Stimulated activated CD8-positive, alpha-beta memory T cell treated with anti-CD3 and anti-CD28 coated beads, Interleukin-15, amount 100 ng/mL, for 48 hours (primary cell): ENCODE data around the gene MTARC1.

Experiments used
- DNase-seq, 2 donors: peaks; one replicate each; pipeline ENCODE4 v3.0.0-alpha.2; 2020; ENCODE audit warnings: low read depth in 2 of 2

The MTARC1 gene

DNA sequence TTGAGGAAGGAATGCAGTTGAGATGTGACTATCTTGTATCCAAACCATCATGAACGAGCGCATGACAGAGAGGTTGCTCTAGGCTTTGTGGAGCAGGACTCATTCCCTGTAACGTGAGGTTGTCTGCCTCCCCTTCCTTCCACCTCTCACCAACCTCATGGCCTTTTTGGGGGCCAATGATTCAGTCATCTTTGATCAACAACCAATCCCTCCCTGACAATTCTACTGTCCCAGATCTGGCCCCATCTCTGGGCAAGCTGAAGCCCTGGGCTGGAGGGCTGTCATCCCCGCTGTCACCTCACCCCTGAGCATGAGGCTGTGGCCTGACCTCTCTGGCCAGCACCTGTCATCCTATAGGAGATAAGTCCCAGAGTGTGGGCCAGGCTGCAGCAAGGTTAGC lies 19.7 kb downstream of the MTARC1 start:
- no peak for DNase-seq

DNA sequence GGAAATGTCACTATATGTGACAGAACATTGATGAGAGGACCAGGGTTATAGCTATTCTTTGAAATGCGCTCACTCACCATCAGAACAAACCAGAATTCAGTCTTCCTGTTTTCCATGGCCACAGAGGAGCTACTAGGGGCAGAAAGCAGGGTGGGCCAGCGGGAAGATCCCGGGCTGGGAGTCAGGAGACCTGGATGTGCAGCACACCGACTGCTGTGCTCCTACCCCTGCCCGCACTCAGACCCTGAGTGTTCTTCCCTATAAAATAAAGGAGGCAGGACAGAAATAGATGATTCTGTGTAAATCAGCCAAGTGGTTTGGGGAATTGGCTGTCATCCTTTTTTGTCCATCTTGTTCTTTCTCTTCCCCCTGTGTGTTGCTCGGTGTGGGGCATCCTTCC lies 21.0 kb downstream of the MTARC1 start:
- DNase-seq, result no peak

DNA sequence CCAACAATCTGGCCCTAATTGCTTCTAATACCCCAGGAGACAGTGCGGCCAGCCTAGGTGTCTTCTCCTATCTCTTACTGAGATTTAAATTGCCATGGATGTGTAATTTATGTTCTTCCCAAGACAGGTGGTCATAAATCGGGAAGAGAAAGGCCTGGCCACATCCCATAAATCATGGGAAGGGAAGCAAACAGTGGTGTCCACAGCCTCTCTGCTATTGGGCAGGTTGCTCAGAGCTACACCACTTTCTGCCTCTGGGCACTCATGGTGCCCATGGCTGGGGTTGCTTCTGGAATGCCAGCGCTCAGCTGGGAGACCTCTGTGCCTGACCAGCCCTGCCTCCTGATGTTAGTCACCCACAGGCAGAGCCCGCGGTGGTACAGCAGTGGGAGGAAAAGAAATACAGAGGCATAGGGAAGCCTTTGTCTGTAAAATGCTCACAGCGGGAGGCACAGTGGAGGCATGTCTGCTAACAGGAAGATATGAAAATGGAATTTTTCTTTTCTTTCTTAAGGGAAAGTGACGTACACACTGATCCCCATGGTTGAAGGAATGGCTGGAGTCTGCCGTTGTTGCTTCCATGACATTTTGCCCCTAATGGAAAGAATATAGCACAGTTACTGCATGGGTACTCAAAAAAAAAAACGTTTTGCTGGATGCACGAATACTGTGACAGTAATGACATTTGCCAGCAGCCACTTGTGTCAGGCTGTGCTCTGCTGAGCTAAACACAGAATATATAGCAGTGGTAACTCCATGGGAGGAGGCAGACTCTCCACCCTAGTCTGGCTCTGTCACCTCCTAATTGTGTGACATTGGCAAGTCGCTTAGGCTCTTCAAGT lies 21.9 kb downstream of the MTARC1 start:
- DNase-seq, result no peak

DNA sequence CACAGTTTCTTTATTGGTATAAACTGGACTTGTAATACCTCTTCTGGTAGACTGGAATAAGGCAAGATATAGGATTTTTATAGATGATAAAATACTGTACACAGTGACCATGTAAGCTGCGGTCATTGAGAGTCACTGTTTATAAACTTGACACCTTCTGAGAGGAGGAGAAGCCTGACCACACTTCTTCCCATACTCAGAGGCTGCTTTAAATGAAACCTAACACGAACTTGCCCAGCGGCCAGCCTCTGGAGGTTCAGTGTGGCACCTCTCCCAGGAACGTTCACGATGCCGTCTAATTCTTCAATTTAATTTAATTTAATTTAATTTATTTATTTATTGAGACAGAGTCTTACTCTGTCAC lies 22.5 kb downstream of the MTARC1 start:
- no peak for DNase-seq

DNA sequence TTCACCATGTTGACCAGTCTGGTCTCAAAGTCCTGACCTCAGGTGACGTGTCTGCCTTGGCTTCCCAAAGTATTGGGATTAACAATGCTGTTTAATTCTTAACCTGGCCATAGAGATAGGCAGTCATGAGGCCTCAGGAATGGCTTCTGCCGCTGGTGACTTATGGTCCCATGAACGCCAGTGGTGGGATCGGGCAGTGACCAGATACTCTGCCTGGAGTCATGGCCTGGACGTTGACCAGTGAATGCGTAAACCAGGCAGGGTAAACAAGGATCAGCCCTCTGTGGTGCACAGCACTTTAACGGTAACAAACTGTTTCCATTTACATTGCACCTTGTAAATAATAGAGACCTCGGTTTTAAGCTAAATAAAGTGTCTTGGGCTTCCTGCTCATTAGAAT lies 23.0 kb downstream of the MTARC1 start:
- DNase-seq, result no peak

DNA sequence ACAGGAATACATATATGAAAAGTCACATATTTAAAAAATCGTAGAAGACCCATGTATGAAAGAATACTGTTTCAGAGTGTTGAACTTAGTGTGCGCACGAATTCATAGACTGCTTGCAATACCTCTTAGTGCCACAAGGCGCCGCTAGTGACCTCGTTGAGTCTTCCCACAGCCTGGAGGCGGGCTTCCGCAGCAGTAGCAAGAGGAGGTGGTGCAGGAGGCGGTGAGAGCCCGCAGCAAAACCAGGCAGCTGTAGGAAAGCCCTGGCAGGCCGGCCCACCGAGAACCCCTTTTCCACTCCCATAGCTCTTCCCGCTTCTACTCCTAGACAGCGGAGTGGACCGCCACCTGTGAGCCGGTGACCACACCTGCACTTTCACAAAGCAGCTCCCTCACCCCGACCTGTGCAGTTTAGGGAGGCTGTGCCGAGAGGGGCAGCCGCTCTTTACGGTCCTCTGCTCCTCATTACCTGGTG lies 23.5 kb downstream of the MTARC1 start:
- peak; percentile 33 to 40 for DNase-seq

DNA sequence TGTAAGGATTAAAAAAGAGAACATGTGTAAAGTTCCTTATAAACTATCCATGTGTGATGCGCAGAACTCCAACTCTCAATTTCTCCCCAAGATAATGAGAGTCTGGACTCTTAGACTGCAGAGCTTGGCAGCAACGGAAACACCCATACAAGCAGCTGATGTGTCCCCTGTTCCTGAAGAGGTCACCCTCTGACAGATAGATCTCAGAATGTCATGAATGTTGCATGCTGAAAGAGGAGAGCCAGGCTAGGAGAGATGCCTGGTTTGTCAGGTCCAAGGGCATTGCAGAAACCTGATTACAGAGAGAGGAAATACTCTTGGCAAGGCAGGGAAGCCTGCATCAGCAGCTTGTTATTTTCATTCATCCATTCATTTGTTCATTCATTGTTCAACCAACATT lies 24.2 kb downstream of the MTARC1 start:
- DNase-seq, result no peak

DNA sequence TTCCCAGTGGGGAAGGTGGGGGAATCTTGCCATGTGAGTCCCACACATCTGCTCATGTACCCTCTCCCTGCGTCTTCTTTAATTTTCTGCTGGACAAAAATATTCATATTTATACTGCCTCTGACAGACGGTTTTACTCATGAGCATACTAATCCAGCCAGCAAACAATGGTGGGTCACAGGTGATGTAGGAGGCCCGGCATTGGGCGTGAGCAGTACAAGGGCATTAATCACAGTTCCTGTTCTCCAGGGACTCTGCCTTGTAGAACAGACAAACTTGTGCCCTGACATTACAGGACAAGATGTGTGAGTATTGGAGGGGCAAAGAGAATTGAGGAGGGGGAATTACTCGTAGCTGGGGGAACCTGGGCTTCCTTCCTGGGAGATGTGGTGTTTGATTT lies 25.0 kb downstream of the MTARC1 start:
- no peak for DNase-seq

DNA sequence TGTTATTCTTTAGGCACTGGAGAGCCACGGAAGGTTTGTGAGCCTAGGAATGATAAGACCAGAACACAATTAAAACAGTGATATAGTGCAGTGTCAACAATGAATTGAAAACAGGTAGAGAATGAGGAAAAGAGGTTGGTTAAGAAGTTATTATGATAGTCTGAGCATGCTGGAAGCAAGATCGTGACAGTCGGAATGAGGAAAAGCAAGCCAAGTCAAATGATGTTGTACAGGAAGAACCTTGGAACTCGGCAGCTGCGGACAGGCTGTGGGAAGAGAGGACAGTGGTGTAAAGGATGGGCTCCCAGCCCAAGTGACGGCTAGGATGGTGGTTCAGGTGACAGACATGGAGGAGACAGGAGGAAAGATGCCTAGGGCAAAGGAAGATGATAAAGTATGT lies 25.6 kb downstream of the MTARC1 start:
- no peak for DNase-seq

DNA sequence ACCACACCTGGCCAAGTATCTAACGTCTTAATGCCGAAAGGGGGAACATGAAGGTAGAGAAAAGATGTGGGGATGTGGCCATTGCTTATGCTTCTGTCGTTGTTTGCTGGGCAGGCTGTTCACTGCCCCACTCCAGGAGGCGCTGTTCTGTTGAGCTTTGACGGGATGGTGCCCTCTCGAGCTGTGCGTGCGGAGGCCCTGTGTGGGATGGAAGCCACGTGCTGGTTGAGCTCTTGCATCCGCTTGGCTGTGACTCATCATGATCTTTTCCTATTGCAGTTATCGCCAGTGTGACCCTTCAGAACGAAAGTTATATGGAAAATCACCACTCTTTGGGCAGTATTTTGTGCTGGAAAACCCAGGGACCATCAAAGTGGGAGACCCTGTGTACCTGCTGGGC lies 26.3 kb downstream of the MTARC1 start:
- no peak for DNase-seq

DNA sequence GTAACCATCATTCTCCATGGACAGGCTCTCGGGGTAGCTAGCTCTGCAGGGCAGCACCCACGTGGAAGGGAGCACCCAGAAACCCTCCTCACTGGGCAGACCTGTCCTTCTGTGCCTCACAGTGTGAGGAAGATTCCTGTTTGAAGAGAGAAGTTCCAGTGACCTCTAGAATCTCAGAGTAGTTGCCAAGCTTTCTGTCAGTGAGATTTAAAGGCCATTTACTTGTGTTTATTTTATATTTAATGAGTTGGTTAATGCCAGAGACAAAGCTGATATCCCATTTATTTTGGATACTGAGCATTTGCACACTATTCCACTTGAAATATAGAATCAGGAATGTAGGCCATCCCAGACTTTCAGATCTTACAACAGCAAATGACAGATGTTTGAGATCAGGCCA lies 28.7 kb downstream of the MTARC1 start:
- DNase-seq, result no peak

DNA sequence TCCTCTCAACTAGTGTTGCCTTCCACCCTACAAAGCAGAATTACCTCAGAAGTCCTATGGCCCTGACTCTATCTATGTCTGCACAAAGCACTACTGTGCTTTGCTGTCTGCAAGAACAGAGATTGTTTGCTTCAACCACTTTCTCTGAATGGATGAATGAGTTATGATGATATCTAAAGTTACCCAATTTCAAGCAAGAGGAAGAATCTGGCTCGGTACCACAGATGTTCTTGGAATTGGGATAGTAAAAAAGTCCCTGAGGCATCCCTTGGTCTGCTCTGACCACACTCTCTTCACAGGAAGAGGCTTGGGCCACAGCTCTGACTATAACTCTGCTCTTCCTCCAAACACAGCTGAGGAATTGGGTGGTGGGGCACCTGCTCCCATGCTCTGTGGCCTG lies 31.2 kb downstream of the MTARC1 start:
- DNase-seq, result no peak

DNA sequence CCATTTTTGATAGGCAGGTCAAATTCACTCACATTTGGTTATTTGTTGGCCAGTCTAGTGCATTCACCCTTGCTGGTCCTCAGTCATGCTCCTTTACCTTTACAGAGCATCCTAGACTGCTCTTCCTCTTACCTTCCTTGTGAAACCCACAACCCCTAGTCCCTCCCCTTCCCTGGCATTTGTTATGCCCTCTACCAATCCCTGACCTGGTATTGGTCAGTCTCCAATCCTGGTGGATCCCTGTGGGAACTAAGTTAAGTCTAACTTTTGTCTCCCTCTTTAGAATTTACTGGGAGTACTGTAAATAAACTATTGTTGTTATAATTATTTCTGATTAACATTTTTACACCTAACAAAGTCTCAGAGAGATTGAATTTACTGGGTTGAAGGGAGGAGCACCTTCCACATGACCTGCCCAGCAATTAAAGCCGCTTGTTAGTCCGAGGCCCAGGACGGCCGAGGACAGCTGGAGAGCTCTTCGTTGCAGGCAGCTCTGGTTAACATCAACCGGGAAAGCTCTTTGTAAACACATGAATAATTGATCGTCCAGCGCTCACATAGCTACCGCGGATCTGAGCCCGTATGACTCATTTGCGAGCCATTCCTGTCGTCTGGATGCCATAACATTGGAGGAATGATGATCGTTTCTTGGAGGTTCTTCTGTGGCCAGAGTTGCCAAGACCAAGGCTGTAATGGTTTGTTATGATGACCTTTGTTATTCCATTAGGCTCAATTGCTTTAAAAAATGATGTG lies 31.9 kb downstream of the MTARC1 start:
- DNase-seq, result no peak

DNA sequence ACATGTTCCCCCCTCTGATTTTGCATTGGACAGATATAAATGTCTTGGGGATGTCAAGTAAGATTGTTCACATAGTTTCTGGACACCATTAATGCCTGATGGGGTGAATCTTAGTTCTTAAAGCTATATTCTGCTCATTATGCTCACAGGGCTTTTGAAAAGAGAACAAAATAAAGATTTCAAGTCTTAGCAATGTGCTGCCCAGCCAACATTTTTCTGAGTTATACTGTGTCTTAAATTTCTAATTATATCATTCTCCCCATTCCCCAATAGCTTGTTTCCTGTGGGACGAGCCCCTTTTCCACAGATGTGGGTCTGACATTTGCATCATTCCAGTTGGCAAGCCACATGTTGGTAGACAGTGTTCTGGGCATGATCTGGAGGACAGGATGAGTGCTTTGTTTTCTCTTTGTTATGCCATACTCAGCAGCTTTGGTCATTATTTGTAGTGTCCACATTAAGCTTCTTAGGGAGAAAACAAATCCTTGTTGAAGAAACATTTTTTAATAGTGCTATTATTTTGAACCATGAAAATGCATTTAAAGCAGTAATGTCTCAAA lies 32.8 kb downstream of the MTARC1 start:
- DNase-seq, result no peak

DNA sequence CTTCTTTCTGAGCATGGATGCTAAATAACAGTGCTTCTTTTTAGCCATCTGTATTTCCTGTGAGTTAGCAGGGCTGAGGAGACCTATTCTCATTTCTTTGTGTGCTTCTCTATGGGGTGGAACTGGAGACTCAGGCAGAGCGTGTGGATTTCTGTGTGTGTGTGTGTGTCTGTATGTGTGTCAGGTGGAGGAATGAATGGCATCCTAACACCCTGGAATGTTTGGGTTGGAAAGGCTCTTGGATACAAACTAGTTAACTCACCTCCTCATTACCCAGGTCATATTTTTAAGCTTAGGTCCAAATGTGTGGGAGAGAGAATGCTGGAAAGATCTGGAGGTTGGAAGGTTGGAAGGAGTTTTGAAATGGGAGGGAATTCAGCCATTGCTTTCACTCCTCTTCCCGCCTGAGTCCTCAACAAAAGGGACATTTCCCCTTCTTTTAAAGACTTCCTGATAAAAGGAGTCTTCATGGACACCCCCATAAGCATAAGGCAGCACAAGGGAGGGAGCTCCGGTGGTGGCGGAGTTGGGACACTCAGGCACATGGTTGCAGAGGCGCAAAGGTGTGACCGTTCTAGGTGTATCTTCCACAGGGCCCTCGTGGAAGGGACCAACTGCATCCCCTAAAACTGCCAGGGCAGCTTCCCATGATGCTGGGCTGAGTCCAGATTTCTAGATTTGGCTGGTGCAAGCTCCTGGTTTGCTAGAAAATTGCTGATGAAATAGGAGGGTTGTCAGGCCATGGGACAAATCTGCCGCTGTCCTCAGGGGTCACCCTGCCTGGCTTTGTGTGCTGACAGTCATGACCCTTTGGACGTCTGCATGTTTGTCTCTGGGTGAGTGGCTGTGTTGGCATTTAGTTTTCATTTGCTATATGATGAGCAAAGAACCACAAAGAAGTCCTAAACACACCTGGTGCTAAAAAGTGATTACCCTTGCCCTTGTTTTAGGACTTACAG lies 37.6 kb downstream of the MTARC1 start:
- DNase-seq, result no peak

DNA sequence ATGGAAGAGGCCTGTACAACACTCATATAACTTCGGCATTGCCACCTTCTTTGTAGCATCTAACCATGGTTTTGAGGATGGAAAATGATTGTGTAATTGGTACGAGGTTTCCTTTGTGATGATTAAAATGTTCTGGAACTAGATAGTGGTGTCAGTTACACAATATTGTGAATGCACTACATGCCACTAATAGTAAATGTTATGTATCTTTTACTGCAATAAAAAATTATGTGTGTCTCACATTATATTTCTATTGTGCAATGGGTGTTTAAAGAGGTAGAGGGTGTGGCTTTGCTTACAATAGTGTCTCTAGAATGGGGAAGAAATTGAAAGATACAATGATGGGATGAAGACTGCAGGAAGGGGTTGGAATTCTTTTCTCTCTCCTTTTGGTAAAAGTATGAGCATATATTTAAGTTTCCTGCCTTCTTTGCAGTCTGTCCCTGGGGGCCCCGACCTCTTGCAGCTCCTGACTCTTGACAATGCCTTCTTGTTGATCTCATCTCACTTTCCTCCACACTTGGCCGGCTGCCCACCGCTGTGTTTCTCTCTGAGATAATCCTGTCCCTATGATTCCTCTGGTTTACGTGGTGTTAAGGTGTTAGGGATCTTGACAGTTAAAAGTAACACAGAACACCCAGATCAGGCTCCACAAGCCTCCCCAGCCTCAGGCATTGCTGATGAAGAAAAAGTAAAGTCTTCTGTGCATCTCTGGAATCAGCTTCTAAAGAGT lies 39.3 kb downstream of the MTARC1 start:
- DNase-seq, result no peak

DNA sequence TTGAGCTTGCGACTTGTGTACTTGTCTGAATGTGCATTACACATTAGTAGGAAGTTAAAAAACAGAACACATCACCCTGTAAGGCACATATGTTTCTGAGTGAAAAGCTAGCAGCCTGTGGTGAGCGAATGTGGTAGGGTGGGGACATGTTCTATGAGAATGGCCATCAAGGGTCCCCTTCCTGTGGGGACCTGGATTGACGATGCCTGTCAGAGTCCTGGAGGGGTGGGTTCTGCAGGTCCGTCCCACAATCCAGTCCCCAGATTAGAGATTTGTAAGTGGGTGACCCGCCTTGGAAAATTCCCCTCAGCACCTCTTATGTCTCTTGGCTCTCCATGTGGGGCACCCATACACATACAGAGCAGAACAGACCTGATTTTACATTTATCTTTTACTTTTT lies 40.0 kb downstream of the MTARC1 start:
- no peak for DNase-seq

DNA sequence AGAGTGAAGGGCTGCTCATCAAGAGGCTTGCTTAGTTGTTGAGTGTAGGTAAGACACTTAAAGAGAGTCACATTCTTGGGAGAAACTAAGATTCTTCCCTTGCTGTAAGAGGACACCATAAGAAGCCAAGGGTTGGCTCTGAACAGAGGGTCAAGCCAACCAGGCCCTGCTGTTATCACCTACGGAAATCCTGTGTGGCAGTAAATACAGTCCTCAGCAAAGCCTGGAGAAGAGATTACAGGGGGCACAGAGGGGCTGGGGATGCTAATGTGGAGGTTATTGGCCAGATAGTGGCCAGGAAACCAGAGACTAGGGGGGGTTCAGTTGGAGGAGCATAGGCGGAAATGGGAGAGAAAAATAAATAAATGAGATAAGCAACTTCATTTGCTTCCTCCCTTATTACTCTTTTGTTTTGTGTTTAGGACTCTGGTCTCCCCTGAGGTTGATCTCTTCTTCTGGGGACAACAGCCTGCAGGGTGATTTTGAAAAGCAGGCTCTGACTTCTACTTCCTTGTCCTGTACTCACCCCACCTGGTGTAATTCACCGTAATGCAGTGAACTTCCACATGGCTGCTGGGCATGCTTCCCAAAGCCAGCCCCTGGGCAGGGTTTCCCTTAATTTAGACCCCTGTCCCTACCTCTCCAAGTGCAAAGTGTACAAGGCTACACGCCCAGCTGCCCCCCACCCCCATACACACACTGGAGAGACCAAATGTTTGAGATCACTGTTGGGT lies 40.9 kb downstream of the MTARC1 start:
- no peak for DNase-seq

DNA sequence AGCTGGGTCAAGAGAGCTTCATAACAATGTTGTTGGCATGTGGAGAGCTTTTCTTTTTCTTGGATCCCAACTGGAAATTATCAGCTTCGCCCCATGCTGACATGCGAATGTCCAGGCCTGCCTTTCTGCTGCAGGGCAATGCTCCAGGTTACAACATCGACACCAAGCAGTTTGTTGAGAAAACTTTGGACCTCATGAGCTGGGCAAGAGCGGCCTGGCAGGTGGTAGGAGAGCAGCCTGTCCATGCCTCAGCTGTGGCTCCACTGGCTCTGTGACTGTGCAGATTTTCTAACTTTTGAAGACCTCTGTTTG lies 41.4 kb downstream of the MTARC1 start:
- no peak for DNase-seq

DNA sequence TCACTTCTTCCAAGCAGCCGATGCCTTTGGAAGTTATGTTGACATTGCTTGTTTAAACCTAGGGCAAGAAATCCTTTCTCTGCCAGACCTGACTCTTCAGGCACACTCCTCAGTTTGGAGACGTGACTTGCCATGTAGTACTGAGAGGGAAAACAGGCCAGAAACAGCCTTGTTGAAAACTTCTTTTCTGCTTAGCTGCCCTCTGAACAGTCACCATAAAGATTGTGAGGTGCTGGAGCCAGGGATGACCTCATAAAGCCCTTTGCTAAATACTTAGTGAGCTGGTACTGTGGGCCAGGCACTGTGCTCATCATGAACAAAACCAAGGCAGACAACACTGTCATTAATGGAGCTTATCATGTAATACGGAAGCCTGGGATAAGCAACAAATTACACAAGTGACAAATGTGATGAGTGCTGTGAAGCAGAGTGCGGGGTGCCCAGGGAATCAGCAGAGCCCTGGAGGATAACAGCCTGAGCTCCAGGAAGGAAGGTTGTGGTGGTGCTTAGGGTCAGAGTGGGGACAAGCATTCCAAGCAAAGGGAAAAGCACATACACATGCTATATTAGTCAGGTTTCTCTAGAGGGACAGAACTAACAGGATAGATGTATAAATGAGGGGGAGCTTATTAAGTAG lies 42.4 kb downstream of the MTARC1 start:
- no peak for DNase-seq
